ENCODE measurements around the gene XRRA1. TPM values are rescaled to one million over a fixed set of nuclear protein-coding genes. Genes with fewer than 3 reads are reported as not detected.

XRRA1 gene
- total RNA-seq, 1 donor from 2014 or later, result 10.0 TPM

DNA sequence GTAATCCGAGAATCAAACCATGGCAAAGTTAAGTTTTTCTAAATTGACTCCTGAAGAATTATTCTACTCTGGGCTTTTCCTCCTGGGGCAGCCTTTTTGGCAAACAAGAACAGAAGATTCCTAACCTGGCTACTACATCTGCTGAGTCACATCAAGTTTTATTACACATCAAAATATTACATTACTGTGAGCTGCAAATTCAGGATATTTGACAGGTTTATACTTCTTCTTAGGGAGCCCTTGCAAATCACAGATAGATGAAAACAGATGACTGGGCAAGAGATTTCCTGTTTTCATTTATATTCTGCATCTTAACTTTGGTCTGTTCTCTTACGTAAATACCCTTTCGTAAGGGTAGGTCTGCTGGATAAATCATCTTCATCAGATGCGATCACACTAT is 23.6 kb downstream of the XRRA1 start:
- Histone ChIP-seq H3K27me3 (ENCODE audit: low read depth) (no peaks in the 10 kb centered on the region), H3K36me3 (peaks cover 15% of the 10 kb centered on the region), H3K4me3 (no peak overlapping the region), H3K4me1 (no peaks in the 10 kb centered on the region), H3K27ac (no peak overlapping the region), H3K9me3 (no peaks in the 10 kb centered on the region)
- intact Hi-C loops (cut with DNase I), result no loop called here
- TF ChIP-seq, protein P1, sequence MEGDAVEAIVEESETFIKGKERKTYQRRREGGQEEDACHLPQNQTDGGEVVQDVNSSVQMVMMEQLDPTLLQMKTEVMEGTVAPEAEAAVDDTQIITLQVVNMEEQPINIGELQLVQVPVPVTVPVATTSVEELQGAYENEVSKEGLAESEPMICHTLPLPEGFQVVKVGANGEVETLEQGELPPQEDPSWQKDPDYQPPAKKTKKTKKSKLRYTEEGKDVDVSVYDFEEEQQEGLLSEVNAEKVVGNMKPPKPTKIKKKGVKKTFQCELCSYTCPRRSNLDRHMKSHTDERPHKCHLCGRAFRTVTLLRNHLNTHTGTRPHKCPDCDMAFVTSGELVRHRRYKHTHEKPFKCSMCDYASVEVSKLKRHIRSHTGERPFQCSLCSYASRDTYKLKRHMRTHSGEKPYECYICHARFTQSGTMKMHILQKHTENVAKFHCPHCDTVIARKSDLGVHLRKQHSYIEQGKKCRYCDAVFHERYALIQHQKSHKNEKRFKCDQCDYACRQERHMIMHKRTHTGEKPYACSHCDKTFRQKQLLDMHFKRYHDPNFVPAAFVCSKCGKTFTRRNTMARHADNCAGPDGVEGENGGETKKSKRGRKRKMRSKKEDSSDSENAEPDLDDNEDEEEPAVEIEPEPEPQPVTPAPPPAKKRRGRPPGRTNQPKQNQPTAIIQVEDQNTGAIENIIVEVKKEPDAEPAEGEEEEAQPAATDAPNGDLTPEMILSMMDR (IDR thresholded peaks at IDR 0.05), result no peak
- ATAC-seq (no peak), DNase-seq (no peak)

DNA sequence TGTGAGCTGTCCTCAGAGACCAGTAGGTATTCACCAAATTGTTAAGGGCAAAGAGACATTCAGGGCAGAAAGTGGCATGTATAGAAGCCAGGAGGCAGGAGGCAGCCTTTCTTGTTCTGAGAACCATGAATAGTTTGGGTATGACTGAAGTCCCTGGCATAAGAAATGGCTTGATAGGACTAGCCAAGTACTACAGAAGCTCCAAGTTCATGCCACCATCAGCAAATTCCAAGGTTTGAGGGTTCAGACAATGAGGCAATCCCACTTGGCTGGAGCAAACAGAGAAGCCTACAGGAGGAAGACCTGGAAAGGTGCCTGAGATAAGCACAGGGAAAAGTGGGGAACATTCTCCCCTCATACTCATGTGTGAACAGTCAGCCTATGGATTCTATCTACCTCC is 25.8 kb downstream of the XRRA1 start:
- DNase-seq (no peak), ATAC-seq (no peak)
- intact Hi-C loops (cut with DNase I), result no loop called here
- Histone ChIP-seq H3K4me3 (no peak overlapping the region), H3K36me3 (peaks cover 32% of the 10 kb centered on the region), H3K27ac (no peak overlapping the region), H3K9me3 (no peaks in the 10 kb centered on the region), H3K4me1 (no peaks in the 10 kb centered on the region), H3K27me3 (ENCODE audit: low read depth) (no peaks in the 10 kb centered on the region)
- TF ChIP-seq, protein P1 (IDR thresholded peaks at IDR 0.05), result no peak

DNA sequence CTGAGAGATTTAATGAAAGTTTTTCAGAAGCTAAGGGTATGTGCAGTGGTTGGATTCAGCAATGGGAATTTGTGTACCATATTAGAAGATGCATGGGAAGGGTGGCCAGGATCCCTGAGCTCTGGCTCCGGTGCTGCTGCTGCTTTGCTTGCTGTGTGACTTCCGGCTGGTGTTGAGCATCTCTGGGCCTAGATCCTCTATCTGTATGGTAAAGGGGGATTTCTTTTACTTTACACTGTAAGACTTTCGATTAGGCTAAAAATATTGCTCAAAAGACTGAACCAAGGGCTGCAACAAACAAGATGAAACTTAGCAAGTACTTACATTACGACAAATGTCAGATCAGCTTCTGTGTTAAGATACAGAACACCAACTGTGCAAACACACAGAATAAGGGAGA is 39.1 kb downstream of the XRRA1 start:
- no peaks in the 10 kb centered on the region for H3K4me1 ChIP-seq
- H3K36me3 ChIP-seq, result peaks cover 46% of the 10 kb centered on the region
- H3K4me3 ChIP-seq, result no peak overlapping the region
- H3K27me3 ChIP-seq (ENCODE audit: low read depth), result no peaks in the 10 kb centered on the region
- ATAC-seq (no peak), DNase-seq (no peak)
- intact Hi-C loops (cut with DNase I), result no loop called here
- H3K9me3 ChIP-seq, result no peaks in the 10 kb centered on the region
- H3K27ac ChIP-seq, result no peak overlapping the region
- TF ChIP-seq, protein P1 (IDR thresholded peaks at IDR 0.05), result no peak

DNA sequence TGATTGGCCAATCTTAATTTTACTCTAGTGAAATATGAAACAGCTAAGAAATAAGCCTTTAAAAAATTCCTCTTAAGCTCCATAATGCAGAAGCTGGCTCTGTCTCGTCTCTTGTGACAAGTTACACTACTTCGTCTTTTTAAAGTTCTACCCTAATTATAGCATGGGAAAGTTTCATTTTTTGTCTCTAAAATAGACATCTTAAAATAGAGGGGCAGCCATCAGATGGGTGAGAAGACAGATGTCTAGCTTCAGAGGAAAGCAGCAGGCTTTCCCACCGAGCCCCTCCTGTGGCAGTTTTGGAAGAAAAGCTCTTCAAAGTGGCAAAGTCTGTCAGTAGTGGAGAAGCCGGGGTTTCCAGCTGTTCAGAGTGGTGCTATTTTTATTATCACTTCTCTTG is 39.5 kb downstream of the XRRA1 start:
- TF ChIP-seq, protein P1 (IDR thresholded peaks at IDR 0.05), result no peak
- peaks cover 46% of the 10 kb centered on the region for H3K36me3 ChIP-seq
- no peaks in the 10 kb centered on the region for H3K4me1 ChIP-seq
- no peaks in the 10 kb centered on the region for H3K9me3 ChIP-seq
- no peaks in the 10 kb centered on the region for H3K27me3 ChIP-seq (ENCODE audit: low read depth)
- no peak overlapping the region for H3K27ac ChIP-seq
- ATAC-seq (no peak), DNase-seq (no peak)
- intact Hi-C loops (cut with DNase I), result no loop called here
- H3K4me3 ChIP-seq, result no peak overlapping the region

DNA sequence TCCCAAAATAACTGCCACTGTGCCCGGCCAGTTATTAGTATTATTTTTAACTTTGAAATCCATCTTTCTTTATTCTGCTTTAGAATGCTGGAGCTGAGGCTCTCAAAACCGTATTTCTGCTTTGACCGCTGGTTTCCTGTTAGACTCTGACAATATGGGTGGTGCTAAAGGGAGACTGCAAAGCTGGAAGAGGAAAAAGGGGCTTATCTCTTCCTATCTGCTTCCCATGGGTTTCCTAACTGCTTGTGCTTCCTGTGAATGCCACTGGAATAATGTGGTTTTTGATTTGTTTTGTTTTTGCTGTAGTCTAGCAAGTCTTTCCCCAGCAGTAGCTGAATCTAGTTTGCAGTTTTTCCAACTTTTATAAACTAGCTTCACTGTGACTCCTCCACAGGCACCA is 43.6 kb downstream of the XRRA1 start:
- intact Hi-C loops (cut with DNase I), result no loop called here
- TF ChIP-seq, protein P1 (IDR thresholded peaks at IDR 0.05), result no peak

DNA sequence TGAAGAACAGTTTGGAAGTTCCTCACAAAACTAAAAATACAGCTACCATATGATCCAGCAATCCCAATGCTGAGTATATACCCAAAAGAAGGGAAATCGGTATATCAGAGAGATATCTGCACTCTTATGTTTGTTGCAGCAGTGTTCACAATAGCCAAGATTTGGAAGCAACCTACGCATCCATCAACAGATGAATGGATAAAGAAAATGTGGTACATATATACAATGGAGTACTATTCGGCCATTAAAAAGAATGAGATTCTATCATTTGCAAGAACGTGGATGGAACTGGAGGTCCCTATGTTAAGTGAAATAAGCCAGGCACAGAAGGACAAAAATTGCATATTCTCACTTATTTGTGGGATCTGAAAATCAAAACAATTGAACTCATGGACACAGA is 46.5 kb downstream of the XRRA1 start:
- intact Hi-C loops (cut with DNase I), result no loop called here
- TF ChIP-seq, protein P1 (IDR thresholded peaks at IDR 0.05), result no peak
- Histone ChIP-seq H3K27me3 (ENCODE audit: low read depth) (no peaks in the 10 kb centered on the region), H3K4me1 (no peaks in the 10 kb centered on the region), H3K4me3 (no peak overlapping the region), H3K36me3 (peaks cover 12% of the 10 kb centered on the region), H3K9me3 (peaks cover 35% of the 10 kb centered on the region), H3K27ac (no peak overlapping the region)
- DNase-seq (no peak), ATAC-seq (no peak)

More for the DNA sequence above, 43.6 kb downstream of the XRRA1 start:
- H3K9me3 ChIP-seq, result peaks cover 20% of the 10 kb centered on the region
- H3K27ac ChIP-seq, result no peak overlapping the region
- no peak for ATAC-seq
- no peak overlapping the region for H3K4me3 ChIP-seq
- no peaks in the 10 kb centered on the region for H3K4me1 ChIP-seq
- H3K27me3 ChIP-seq (ENCODE audit: low read depth), result no peaks in the 10 kb centered on the region
- DNase-seq, result no peak
- H3K36me3 ChIP-seq, result peaks cover 37% of the 10 kb centered on the region

All from lower lobe of right lung (tissue), 2 donors.